Endothelial cell of umbilical vein (primary cell): Measurements from ENCODE around the gene ECI1. TPM values are rescaled to one million over a fixed set of nuclear protein-coding genes. Genes with fewer than 3 reads are reported as not detected.
A peak's percentile ranks its signal among the peaks of the same experiment; 100 is the strongest.

Experiments used
- BruUV-seq: library from RNA; stranded (reverse); fragments of 400-500 nt; replicated peaks from 2 replicates; lab custom pipeline; 2021; lab: Mats Ljungman, UMichigan
- CTCF ChIA-PET: fragments of 300-600, 350-600 bp; sonication (Branson Sonifier 250); formaldehyde crosslinking; loops from one replicate; lab custom pipeline; 2021; ENCODE audit warnings: antibody characterized with exemption, inconsistent platforms; lab: Charles Lee
- POLR2A ChIA-PET: fragments of 300-600, 350-600 bp; sonication (Branson Sonifier 250); formaldehyde crosslinking; loops from one replicate; lab custom pipeline; 2021; ENCODE audit warnings: antibody characterized with exemption, inconsistent platforms; lab: Charles Lee
- DNase-seq: peaks from one replicate; pipeline ENCODE4 v3.0.0-alpha.2; 2011; ENCODE audit warnings: low read depth, low spot score
- FAIRE-seq: peaks from 2 replicates; lab custom pipeline; 2011; peaks lifted over from hg19 to GRCh38; lab: Jason Lieb, UNC
- H2AFZ ChIP-seq: 2 replicates; pipeline ENCODE4 v1.6.0; 2012; ENCODE audit warnings: low read depth, low read length, control low read depth, inconsistent platforms
- H3K27ac ChIP-seq: 2 replicates; pipeline ENCODE4 v1.5.1; 2011; ENCODE audit warnings: low read depth, mild to moderate bottlenecking, control low read depth, low read length, moderate library complexity; ENCODE audit not compliant: insufficient read depth
- H3K27me3 ChIP-seq, 2 experiments: 2 replicates each; pipeline versions ENCODE4 v1.6.0 to v1.6.1; 2011; ENCODE audit warnings: low read length in 2 of 2, mixed read lengths in 1 of 2; ENCODE audit not compliant: control insufficient read depth in 2 of 2, insufficient read depth in 2 of 2
- H3K36me3 ChIP-seq, 2 experiments: 2 replicates in 1 of 2; 3 replicates in 1 of 2; pipeline ENCODE4 v1.5.1; 2011; ENCODE audit warnings: low read length in 2 of 2, mild to moderate bottlenecking in 1 of 2, moderate library complexity in 1 of 2; ENCODE audit not compliant: control insufficient read depth in 2 of 2, insufficient read depth in 2 of 2; ENCODE audit errors: extremely low read depth in 1 of 2
- H3K4me1 ChIP-seq: 3 replicates; pipeline ENCODE4 v1.5.1; 2011; ENCODE audit warnings: mild to moderate bottlenecking, low read length; ENCODE audit not compliant: control insufficient read depth, insufficient read depth; ENCODE audit errors: extremely low read depth
- H3K4me2 ChIP-seq: 2 replicates; pipeline ENCODE4 v1.6.1; 2011; ENCODE audit warnings: low read length, control low read depth, mixed read lengths; ENCODE audit not compliant: insufficient read depth
- H3K4me3 ChIP-seq, 3 experiments: fragments of 200-600 bp in 1 of 3; sonication (generic), shearing (Covaris generic) in 1 of 3; replicated peaks in 1 of 3; 2 replicates each; pipeline ENCODE4 v1.5.1; 2011 to 2016; ENCODE audit warnings: control low read depth in 3 of 3, low read length in 3 of 3, mild to moderate bottlenecking in 2 of 3, inconsistent platforms in 1 of 3, low read depth in 1 of 3, moderate library complexity in 1 of 3; ENCODE audit not compliant: insufficient read depth in 1 of 3
- H3K79me2 ChIP-seq: 2 replicates; pipeline ENCODE4 v1.6.0; 2012; ENCODE audit warnings: low read length, inconsistent platforms; ENCODE audit not compliant: control insufficient read depth, insufficient read depth
- H3K9ac ChIP-seq: replicated peaks from 2 replicates; pipeline ENCODE3; 2011; ENCODE audit warnings: low read length, control low read depth; ENCODE audit not compliant: insufficient read depth; ENCODE audit errors: extremely low read depth
- H3K9me1 ChIP-seq: replicated peaks from 3 replicates; pipeline ENCODE4 v1.6.0; 2011; ENCODE audit warnings: mild to moderate bottlenecking, low read length; ENCODE audit not compliant: control insufficient read depth, insufficient read depth; ENCODE audit errors: extremely low read depth
- H3K9me3 ChIP-seq: replicated peaks from 2 replicates; pipeline ENCODE4 v1.5.1; 2012; ENCODE audit warnings: low read length, inconsistent platforms; ENCODE audit not compliant: control insufficient read depth, insufficient read depth
- H4K20me1 ChIP-seq: replicated peaks from 2 replicates; pipeline ENCODE3; 2011; ENCODE audit warnings: mild to moderate bottlenecking, low read length; ENCODE audit not compliant: control insufficient read depth, insufficient read depth; ENCODE audit errors: extremely low read depth
- CTCF ChIP-seq, 2 donors: IDR thresholded peaks; 1 replicate in 1 of 2; 2 replicates in 1 of 2; pipeline ENCODE4 v1.5.1; 2011; ENCODE audit warnings: low read length in 2 of 2, mild to moderate bottlenecking in 2 of 2, moderate library complexity in 2 of 2, control low read depth in 1 of 2, inconsistent platforms in 1 of 2, low read depth in 1 of 2; ENCODE audit not compliant: insufficient read depth in 1 of 2; ENCODE audit errors: extremely low read depth in 1 of 2
- EZH2 ChIP-seq: IDR thresholded peaks from 2 replicates; pipeline ENCODE4 v1.6.1; 2012; ENCODE audit warnings: borderline replicate concordance, low read depth, mild to moderate bottlenecking, moderate library complexity, low read length, inconsistent platforms; ENCODE audit not compliant: severe bottlenecking
- FOS ChIP-seq: IDR thresholded peaks from 2 replicates; pipeline ENCODE4 v1.6.1; 2011; ENCODE audit warnings: mild to moderate bottlenecking, low read length, moderate library complexity, borderline replicate concordance; ENCODE audit not compliant: insufficient read depth
- GATA2 ChIP-seq: IDR thresholded peaks from 2 replicates; pipeline ENCODE4 v1.7.0; 2011; ENCODE audit warnings: low read depth, mild to moderate bottlenecking, moderate library complexity, mixed read lengths, low read length; ENCODE audit not compliant: insufficient read length, insufficient read depth
- JUN ChIP-seq: IDR thresholded peaks from 2 replicates; pipeline ENCODE4 v1.6.1; 2011; ENCODE audit warnings: borderline replicate concordance, low read depth; ENCODE audit not compliant: insufficient read length, insufficient read depth
- MYC ChIP-seq: IDR thresholded peaks from one replicate; pipeline ENCODE4 v1.6.1; 2011; ENCODE audit warnings: mild to moderate bottlenecking, low read depth, low read length
- POLR2A ChIP-seq: IDR thresholded peaks from 2 replicates; pipeline ENCODE4 v1.6.1; 2012; ENCODE audit warnings: low read depth, mild to moderate bottlenecking, control low read depth, low read length
- POLR2AphosphoS5 ChIP-seq: IDR thresholded peaks from 2 replicates; pipeline ENCODE4 v1.6.1; 2012; ENCODE audit warnings: low read depth, mild to moderate bottlenecking, control low read depth, low read length, moderate library complexity; ENCODE audit not compliant: insufficient read depth
- dilution Hi-C: fragments of 300-500 bp; cut with MboI; formaldehyde crosslinking; loops from one replicate; pipeline ENCODE4 v1.15.0; 2019; ENCODE audit warnings: low sequenced_read_pairs; ENCODE audit not compliant: extremely low pct_ligation_motif_present
- intact Hi-C: fragments of 100-400 bp; cut with micrococcal nuclease; formaldehyde crosslinking; loops from one replicate; pipeline ENCODE4 v1.10.0; 2022
- polyA plus RNA-seq, 4 experiments: library from polyadenylated mRNA; depleted of rRNA in 3 of 4; stranded (reverse) in 3 of 4; unstranded in 1 of 4; fragments of >200 nt; gene quantifications; 2 replicates each; pipeline versions ENCODE4 v1.2.1 to v1.2.3, GENCODE V29; 2011 to 2012; ENCODE audit warnings: missing spikeins in 1 of 4
- total RNA-seq: library from RNA; stranded (reverse); gene quantifications from 2 replicates; pipeline ENCODE4 v1.2.3, GENCODE V29; 2021
- TF ChIP-seq, protein P1 (sequence below): IDR thresholded peaks from 2 replicates; pipeline ENCODE4 v1.6.1; 2011; ENCODE audit not compliant: insufficient read depth, insufficient read length

The ECI1 gene
- total and polyA plus RNA-seq, 2 donors (not counting 3 experiments of a cell fraction or from before 2014, with no cell fraction given) = 43.6 to 48.3 TPM

- no TSS peak for BruUV-seq
- H3K27me3 ChIP-seq = no peaks in the 10 kb centered on the region
- ChIA-PET POLR2A (no interaction called here), CTCF (no interaction called here)
- no peaks in the 10 kb centered on the region for H3K9me3 ChIP-seq
- dilution Hi-C loops = no loop called here
- intact Hi-C loops = no loop called here
- peaks cover 2% of the 10 kb centered on the region for H3K79me2 ChIP-seq
- no peak overlapping the region for H2AFZ ChIP-seq
- no peaks in the 10 kb centered on the region for H3K4me1 ChIP-seq
- FAIRE-seq (no peak), DNase-seq (no peak)
- no peaks in the 10 kb centered on the region for H3K9me1 ChIP-seq
- TF ChIP-seq POLR2A (no peak), CTCF (IDR thresholded peaks at IDR 0.05; ENCODE audit: extremely low read depth in 1 of 2, insufficient read depth in 1 of 2, low read depth in 1 of 2, low read length in 2 of 2) (peak in 1 of 2 donors; percentile 3)
- no peak overlapping the region for H3K4me2 ChIP-seq
- peaks cover 12 to 33% of the 10 kb centered on the region in 2 experiments for H3K36me3 ChIP-seq
- no peak overlapping the region for H3K27ac ChIP-seq
- H4K20me1 ChIP-seq = no peaks in the 10 kb centered on the region
- H3K9ac ChIP-seq = no peak overlapping the region
- H3K4me3 ChIP-seq = no peak overlapping the region
These were observed 7.1 kb downstream of the ECI1 start for GRCh38 chr16:2244301-2244700.

DNA sequence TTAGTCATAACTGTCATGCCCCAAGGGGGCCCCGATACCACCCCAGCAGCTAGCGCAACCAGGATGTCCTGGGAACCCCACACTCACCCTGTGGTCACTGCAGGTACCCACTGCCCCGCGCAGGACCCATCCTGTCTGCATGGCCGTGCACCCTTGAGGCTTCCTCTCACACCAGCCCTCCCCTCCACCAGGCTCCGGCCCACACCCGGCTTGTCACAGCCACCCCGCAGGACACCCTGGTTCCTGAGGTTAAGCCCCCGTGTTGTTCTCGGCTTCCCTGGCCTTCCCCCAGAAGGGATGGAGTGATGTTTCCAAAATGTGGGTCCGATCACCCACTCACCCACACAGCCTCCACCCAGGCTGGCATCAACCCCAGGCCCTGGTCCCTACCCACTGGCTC is 7.6 kb downstream of the ECI1 start:
- no peak overlapping the region for H3K27ac ChIP-seq
- H3K79me2 ChIP-seq = no peaks in the 10 kb centered on the region
- no peak overlapping the region for H3K4me2 ChIP-seq
- H3K27me3 ChIP-seq = no peaks in the 10 kb centered on the region
- no TSS peak for BruUV-seq
- no peak overlapping the region for H3K4me3 ChIP-seq
- no peak for FAIRE-seq
- DNase-seq = no peak
- no peaks in the 10 kb centered on the region for H3K4me1 ChIP-seq
- no peaks in the 10 kb centered on the region for H3K9me1 ChIP-seq
- peaks cover 12 to 33% of the 10 kb centered on the region in 2 experiments for H3K36me3 ChIP-seq
- CTCF ChIA-PET = no interaction called here
- intact Hi-C loops = no loop called here
- H3K9ac ChIP-seq = no peak overlapping the region
- dilution Hi-C loops = no loop called here
- H3K9me3 ChIP-seq = no peaks in the 10 kb centered on the region
- POLR2A ChIA-PET = no interaction called here
- no peak for TF ChIP-seq FOS
- TF ChIP-seq, protein P1, sequence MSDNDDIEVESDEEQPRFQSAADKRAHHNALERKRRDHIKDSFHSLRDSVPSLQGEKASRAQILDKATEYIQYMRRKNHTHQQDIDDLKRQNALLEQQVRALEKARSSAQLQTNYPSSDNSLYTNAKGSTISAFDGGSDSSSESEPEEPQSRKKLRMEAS = no peak
- TF ChIP-seq GATA2 = no peak
- no peak for TF ChIP-seq POLR2AphosphoS5
- TF ChIP-seq EZH2 = no peak
- no peak for TF ChIP-seq CTCF (IDR thresholded peaks at IDR 0.05; ENCODE audit: extremely low read depth in 1 of 2, insufficient read depth in 1 of 2, low read depth in 1 of 2, low read length in 2 of 2)
- no peak for TF ChIP-seq JUN
- TF ChIP-seq POLR2A = no peak
- no peak for TF ChIP-seq MYC
- no peaks in the 10 kb centered on the region for H4K20me1 ChIP-seq
- H2AFZ ChIP-seq = no peak overlapping the region
